ENCODE data around the gene EXOC4. TPM values are rescaled to one million over a fixed set of nuclear protein-coding genes. Genes with fewer than 3 reads are reported as not detected.

Gene EXOC4
- total RNA-seq, 1 donor from 2014 or later, result 67.7 TPM

DNA sequence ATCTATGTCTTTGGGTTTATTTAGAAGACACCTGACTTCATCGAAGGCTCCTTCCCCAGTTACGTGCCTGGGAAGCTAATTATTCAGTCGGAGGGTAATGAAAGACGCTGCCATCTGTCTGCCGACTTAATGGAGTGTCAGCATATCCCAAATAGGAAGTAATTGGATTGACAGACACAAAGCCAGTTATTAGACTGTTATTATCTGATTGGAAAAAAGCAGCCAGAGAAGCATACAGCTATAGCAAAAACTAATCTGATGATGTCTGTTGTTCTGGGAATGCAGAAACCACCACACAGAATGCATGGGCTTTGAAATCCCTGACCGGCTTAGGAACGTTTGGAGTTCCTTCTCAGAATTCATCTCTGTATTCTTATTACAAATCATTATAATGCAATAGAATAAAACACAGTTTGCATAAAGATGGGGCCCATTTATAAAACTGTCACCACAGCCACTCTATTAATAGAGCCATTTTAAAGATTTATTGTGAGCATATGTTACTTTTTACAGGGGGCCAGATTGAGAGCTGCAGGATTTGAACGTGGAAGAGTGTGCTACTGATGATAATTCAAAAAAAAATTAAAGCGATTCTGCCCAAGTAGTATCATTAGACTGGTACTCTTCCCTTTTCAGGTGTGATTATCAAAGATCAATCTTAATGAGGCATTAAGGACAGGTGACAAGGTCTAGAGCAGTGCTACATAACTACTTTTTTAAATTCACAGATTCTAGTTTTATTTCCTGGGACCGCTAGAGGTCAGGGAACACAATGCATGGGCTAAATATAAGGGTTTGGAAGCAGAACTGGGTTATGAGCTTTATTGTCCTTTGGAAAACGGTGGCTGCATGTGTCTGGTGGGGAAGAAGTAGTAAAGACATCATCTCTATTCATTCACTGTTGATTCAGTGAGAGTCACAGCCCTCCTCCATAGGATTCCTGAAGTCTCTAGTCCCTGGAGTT, 544.2 kb downstream of the EXOC4 start:
- no peaks in the 10 kb centered on the region for H3K27me3 Mint-ChIP-seq (ENCODE audit: low read depth)
- H3K4me1 Mint-ChIP-seq (ENCODE audit: low read depth), result peaks cover 4% of the 10 kb centered on the region
- H3K27ac Mint-ChIP-seq (ENCODE audit: unreplicated experiment), result no peak overlapping the region
- H3K4me3 Mint-ChIP-seq (ENCODE audit: unreplicated experiment), result no peak overlapping the region
- DNase-seq (ENCODE audit: low spot score), result no peak
- no peaks in the 10 kb centered on the region for H3K9me3 Mint-ChIP-seq (ENCODE audit: low read depth)
- no peaks in the 10 kb centered on the region for H3K36me3 Mint-ChIP-seq (ENCODE audit: low read depth)
- TF ChIP-seq, protein P1, sequence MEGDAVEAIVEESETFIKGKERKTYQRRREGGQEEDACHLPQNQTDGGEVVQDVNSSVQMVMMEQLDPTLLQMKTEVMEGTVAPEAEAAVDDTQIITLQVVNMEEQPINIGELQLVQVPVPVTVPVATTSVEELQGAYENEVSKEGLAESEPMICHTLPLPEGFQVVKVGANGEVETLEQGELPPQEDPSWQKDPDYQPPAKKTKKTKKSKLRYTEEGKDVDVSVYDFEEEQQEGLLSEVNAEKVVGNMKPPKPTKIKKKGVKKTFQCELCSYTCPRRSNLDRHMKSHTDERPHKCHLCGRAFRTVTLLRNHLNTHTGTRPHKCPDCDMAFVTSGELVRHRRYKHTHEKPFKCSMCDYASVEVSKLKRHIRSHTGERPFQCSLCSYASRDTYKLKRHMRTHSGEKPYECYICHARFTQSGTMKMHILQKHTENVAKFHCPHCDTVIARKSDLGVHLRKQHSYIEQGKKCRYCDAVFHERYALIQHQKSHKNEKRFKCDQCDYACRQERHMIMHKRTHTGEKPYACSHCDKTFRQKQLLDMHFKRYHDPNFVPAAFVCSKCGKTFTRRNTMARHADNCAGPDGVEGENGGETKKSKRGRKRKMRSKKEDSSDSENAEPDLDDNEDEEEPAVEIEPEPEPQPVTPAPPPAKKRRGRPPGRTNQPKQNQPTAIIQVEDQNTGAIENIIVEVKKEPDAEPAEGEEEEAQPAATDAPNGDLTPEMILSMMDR (IDR thresholded peaks at IDR 0.05), result no peak

DNA sequence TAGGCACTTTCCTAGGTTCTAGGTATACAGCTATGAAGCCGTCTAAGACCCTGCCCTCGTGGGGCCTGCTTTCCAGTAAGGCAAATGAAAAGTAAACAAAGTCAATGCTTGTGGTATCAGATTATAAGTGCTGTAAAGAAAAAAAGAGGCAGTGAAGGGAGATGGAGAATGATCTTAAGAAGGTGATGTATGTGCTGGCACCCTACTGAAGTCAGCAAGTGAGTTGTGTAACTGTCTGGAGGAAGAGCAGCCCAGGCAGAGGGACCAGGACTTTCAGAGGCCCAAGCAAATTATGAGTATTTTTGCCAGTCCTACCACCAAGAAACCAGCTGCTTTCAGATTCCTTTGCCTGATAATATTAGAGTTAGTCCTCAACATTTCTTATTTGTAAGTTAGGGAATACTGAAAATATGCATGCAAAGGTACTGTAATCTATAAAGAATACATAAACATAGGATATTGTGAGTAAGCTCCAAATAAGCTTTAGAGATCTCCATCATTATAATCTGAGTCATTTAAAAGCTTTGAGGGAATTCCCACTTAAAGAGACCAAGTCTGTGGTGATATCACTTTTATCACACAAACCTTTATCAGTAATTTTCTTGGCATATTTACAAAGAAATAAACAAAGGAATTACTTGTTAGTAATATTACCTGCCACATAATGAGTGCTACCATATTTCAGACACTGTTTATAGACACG, 545.1 kb downstream of the EXOC4 start:
- peaks cover 4% of the 10 kb centered on the region for H3K4me1 Mint-ChIP-seq (ENCODE audit: low read depth)
- no peaks in the 10 kb centered on the region for H3K36me3 Mint-ChIP-seq (ENCODE audit: low read depth)
- H3K27ac Mint-ChIP-seq (ENCODE audit: unreplicated experiment), result no peak overlapping the region
- no peaks in the 10 kb centered on the region for H3K27me3 Mint-ChIP-seq (ENCODE audit: low read depth)
- DNase-seq (ENCODE audit: low spot score), result no peak
- TF ChIP-seq, protein P1 (IDR thresholded peaks at IDR 0.05), result no peak
- no peak overlapping the region for H3K4me3 Mint-ChIP-seq (ENCODE audit: unreplicated experiment)
- H3K9me3 Mint-ChIP-seq (ENCODE audit: low read depth), result no peaks in the 10 kb centered on the region

DNA sequence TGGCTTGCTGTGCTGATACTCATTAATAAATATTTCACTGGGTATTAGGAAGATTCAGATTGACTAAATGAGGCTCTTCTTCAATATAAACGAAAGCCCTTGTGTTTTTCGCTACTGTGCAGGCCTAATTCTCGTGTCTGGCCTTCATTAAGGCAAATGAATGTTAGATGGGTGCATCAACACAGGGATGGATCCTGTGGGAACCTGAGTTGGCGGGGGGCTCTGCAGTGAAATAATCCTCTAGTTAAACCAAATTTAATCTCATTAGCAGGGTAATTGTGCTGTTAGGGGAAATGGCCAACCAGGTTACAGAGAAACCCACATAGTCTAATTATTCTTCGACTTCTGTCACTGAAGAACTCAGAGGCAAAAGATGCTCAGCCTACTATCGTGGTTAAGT, 548.5 kb downstream of the EXOC4 start:
- H3K4me3 Mint-ChIP-seq (ENCODE audit: unreplicated experiment), result no peak overlapping the region
- H3K36me3 Mint-ChIP-seq (ENCODE audit: low read depth), result no peaks in the 10 kb centered on the region
- H3K9me3 Mint-ChIP-seq (ENCODE audit: low read depth), result no peaks in the 10 kb centered on the region
- no peak overlapping the region for H3K27ac Mint-ChIP-seq (ENCODE audit: unreplicated experiment)
- H3K27me3 Mint-ChIP-seq (ENCODE audit: low read depth), result no peaks in the 10 kb centered on the region
- TF ChIP-seq, protein P1 (IDR thresholded peaks at IDR 0.05), result no peak
- no peak for DNase-seq (ENCODE audit: low spot score)
- no peaks in the 10 kb centered on the region for H3K4me1 Mint-ChIP-seq (ENCODE audit: low read depth)

DNA sequence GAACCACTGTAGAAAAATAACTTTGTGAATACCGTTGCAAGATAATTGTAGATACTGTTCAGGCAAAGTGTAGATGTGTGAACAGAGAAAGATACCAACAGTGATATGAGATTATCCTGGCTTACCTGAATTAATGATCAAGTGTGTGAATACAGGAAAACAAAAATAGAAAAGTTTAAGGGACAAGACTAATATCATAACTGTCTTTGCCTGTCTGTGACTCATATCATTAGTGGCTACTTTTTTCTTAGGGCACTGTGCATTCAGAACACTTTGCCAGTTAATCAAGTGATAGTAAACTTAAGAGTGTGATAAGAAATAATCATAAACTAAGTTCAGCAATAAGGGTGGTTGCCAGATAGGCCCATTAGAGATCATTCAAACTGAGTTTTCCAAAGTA, 551.2 kb downstream of the EXOC4 start:
- no peaks in the 10 kb centered on the region for H3K4me1 Mint-ChIP-seq (ENCODE audit: low read depth)
- no peak overlapping the region for H3K4me3 Mint-ChIP-seq (ENCODE audit: unreplicated experiment)
- TF ChIP-seq, protein P1 (IDR thresholded peaks at IDR 0.05), result no peak
- H3K36me3 Mint-ChIP-seq (ENCODE audit: low read depth), result no peaks in the 10 kb centered on the region
- no peaks in the 10 kb centered on the region for H3K9me3 Mint-ChIP-seq (ENCODE audit: low read depth)
- H3K27ac Mint-ChIP-seq (ENCODE audit: unreplicated experiment), result no peak overlapping the region
- no peak for DNase-seq (ENCODE audit: low spot score)
- no peaks in the 10 kb centered on the region for H3K27me3 Mint-ChIP-seq (ENCODE audit: low read depth)

DNA sequence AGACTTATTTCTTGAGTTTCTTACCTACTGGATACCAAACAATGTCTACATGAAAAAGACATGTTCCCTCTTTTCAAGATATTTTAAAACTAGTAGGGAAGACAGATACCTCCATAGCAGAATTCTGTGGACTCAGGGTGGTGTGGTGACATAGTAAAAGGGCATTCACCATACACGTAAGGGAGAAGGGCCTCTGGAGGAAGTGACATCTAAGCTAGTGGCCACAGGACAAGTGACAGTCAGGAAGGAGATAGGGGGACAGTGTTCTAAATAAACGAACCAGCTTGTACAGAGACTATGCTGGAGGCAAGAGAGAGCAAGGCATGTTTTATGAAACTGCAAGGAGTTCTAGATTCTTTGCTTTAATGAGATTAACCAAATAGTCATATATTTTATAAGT, 552.5 kb downstream of the EXOC4 start:
- H3K27me3 Mint-ChIP-seq (ENCODE audit: low read depth), result no peaks in the 10 kb centered on the region
- no peak overlapping the region for H3K4me3 Mint-ChIP-seq (ENCODE audit: unreplicated experiment)
- H3K27ac Mint-ChIP-seq (ENCODE audit: unreplicated experiment), result no peak overlapping the region
- H3K36me3 Mint-ChIP-seq (ENCODE audit: low read depth), result no peaks in the 10 kb centered on the region
- H3K4me1 Mint-ChIP-seq (ENCODE audit: low read depth), result no peaks in the 10 kb centered on the region
- DNase-seq (ENCODE audit: low spot score), result no peak
- TF ChIP-seq, protein P1 (IDR thresholded peaks at IDR 0.05), result no peak
- H3K9me3 Mint-ChIP-seq (ENCODE audit: low read depth), result no peaks in the 10 kb centered on the region

All from chondrocyte (in vitro differentiated cells).